OCI-M2 (cell line): Measurements from ENCODE around the gene RILPL1.
"Not testable (repeated sequence)": the region's sequence is repeated elsewhere in the genome, so short reads cannot be mapped to it uniquely, and the experiment has no call there.

ENCODE experiments used
- DNase-seq: peaks from one replicate; lab custom pipeline; 2025; ENCODE audit not compliant: unreplicated experiment; lab: John Stamatoyannopoulos, UW

RILPL1 gene

GRCh38 chr12:123498126-123498825 is 35.2 kb downstream of the RILPL1 start:
- no peak for DNase-seq

- no peak for DNase-seq
Observed at GRCh38 chr12:123497065-123497464, 36.5 kb downstream of the RILPL1 start.

DNA sequence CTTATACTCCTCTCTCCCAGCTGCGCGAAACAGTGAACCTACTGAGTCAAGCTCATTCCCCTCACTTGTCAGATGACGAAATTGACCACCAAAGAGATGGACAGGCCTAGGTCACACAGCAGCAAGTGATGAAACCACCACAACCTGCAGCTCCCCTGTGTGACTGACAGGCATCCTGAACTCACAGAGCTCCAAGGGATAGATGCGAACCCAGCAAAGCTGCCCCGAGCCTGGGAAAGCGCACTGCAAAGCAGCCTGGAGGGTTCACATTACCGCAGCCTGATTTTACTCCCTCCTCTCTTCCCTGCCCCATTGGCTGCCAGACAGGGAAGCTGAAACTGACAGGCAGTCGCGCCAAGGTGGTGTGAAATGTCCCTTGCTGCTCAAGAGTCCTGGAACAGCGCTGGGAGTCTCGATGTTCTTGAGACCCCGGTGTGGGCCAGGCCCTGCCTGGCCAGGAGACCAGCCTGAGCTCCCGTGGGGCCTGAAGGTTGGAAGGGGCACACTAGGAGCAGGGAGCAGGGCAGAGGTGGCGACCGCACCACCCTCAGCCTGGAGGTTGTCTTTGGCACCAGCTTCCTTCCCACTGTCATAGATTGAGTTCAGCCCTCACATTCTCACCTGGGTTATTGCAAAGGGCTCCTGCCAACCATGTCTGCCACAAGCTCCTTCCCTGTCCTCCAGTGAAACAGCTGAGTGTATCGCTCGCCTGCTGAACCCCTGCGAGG is 39.2 kb downstream of the RILPL1 start:
- DNase-seq = no peak

DNA sequence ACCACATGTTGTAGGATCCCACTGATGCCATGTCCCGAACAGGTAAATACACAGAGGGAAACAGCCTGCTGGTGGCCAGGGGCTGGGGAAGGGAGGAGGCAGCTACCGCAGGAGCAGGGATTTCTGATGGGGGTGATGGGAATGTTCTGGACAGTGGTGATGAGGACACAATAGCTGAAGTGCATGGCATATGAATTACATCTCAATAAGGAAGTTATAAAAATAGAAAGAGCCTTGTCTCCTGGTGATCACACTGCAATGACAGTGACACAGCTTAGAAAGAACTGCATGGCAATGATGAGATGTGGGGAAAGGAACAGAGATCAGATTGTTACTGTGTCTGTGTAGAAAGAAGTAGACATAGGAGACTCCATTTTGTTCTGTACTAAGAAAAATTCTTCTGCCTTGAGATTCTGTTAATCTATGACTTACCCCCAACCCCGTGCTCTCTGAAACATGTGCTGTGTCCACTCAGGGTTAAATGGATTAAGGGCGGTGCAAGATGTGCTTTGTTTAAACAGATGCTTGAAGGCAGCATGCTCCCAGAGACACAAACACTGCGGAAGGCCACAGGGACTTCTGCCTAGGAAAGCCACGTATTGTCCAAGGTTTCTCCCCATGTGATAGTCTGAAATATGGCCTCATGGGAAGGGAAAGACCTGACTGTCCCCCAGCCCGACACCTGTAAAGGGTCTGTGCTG is 41.0 kb downstream of the RILPL1 start:
- not testable (repeated sequence) for DNase-seq

DNA sequence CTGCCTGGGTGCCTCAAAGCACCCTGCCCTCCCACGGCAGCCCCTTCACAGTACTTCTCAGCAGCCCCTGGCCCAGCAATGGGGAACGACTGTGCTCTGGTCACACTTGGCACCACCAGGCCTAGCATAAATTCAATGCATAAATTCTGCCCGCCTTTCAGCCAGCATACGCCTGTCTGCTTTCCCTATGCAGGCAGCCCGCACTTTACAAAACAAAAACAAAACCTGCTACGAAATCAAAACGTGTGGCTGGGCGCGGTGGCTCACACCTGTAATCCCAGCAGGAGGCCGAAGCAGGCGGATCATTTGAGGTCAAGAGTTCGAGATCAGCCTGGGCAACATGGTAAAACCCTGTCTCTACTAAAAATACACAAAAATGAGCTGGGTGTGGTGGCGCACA is 42.0 kb downstream of the RILPL1 start:
- DNase-seq = no peak

- DNase-seq = no peak
Observed at GRCh38 chr12:123491056-123491455, 42.5 kb downstream of the RILPL1 start.

GRCh38 chr12:123490089-123490488 is 43.4 kb downstream of the RILPL1 start:
- no peak for DNase-seq

GRCh38 chr12:123489580-123489979 is 43.9 kb downstream of the RILPL1 start:
- DNase-seq = no peak

GRCh38 chr12:123488539-123489230 is 44.8 kb downstream of the RILPL1 start:
- no peak for DNase-seq

GRCh38 chr12:123487428-123487827 is 46.1 kb downstream of the RILPL1 start:
- no peak for DNase-seq

DNA sequence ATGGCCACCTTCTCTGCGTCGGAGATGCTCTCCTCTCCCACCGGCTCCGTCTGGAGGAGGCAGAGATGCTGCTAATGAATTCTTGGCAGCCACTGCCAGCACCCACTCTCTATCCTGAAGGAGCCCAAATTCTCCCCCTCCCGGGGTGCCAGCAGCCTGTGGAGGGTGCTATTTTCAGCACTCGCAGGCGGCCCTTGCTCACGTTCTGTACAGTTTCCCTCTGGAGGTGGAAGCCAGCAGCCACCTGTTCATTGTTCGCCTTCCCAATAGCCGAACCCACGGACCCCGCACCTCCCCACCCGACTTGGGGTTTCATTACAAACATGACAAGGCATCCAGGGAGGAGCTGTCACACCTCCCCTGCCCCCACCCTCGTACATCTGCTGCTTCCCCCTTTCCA is 47.8 kb downstream of the RILPL1 start:
- DNase-seq = no peak

DNA sequence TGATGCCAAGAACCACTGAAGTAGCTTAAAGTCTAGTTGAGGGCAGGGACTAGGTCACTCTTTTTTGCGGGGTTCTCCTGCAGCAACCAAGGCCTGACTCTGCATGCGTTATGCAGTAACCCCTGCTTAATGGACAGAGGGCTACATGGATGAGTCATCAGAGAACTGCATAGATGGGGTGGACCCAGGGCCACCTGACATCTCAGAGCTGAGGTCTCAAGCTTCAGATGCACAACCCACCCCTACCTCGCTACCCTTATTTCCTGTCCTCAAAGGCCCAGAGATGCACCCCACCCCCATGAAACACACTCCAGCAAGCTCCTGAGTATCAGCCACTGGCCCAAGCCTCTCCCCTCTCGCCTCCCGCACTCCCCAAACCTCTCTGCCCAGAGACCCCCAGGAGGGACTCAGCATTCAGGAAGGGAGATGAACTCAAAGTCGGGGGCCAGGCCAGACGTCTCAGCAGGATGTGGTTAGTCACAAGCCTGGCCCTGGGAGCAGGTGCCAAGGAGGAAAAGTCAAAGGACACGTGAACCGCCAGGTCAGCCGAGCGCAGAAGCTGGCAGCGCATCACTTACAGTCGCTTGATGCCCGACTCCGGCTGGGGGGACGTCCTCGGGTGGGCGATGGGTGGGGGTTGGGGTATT is 49.8 kb downstream of the RILPL1 start:
- no peak for DNase-seq

DNA sequence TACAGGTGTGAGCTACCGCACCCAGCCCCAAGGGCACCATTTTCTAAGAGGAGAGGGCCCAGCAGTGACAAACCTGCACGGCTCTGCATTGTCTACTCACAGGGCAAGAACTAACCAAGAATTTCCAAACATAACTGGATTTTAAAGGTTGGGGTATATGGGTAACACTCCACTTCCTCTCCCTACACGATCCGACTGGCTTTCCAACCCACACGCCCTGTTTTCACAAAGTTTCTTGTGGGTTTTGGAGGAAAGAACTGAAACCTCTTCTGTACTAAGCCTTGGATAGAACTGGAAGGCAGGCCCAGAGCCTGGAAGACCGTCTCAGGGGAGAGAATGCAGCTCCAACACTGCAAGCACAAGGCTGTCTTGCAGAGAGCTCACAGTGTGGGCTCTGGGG is 50.6 kb downstream of the RILPL1 start:
- DNase-seq = no peak

DNA sequence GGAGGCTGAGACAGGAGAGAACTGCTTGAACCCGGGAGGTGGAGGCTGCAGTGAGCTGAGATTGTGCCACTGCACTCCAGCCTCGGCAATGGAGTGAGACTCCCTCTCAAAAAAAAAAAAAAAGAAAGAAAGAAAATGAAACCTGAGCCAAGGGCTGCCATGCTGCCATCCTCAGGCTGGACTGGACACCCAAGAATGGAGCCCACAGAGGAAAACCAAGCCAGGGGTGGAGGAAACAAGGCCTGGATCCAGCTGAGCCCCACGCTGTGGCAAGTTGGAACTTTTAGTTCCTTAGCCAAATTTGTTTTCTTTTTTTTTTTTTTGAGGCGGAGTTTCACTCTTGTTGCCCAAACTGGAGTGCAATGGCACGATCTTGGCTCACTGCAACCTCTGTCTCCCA is 52.3 kb downstream of the RILPL1 start:
- DNase-seq = not testable (repeated sequence)

GRCh38 chr12:123479442-123480180 is 53.9 kb downstream of the RILPL1 start:
- DNase-seq = no peak

GRCh38 chr12:123478762-123479161 is 54.8 kb downstream of the RILPL1 start:
- DNase-seq = no peak

DNA sequence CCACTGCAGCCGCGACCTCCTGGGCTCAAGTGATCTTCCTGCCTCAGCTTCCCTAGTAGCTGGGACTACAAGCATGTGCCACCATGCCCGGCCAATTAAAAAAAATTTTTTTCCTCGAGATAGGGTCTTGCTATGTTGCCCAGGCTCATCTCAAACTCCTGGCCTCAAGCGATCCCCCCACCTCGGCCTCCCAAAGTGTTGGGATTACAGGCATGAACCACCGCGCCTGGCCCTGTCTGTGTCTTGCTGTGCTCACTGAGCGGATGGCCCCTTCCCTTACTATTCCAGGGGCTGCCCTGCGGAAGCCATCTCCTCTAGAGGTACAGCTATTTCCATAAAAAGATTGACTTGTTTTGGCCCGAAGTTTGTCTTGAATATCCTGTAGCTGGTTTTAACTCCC is 55.5 kb downstream of the RILPL1 start:
- no peak for DNase-seq

- no peak for DNase-seq
Observed at GRCh38 chr12:123475246-123475703, 58.2 kb downstream of the RILPL1 start.

DNA sequence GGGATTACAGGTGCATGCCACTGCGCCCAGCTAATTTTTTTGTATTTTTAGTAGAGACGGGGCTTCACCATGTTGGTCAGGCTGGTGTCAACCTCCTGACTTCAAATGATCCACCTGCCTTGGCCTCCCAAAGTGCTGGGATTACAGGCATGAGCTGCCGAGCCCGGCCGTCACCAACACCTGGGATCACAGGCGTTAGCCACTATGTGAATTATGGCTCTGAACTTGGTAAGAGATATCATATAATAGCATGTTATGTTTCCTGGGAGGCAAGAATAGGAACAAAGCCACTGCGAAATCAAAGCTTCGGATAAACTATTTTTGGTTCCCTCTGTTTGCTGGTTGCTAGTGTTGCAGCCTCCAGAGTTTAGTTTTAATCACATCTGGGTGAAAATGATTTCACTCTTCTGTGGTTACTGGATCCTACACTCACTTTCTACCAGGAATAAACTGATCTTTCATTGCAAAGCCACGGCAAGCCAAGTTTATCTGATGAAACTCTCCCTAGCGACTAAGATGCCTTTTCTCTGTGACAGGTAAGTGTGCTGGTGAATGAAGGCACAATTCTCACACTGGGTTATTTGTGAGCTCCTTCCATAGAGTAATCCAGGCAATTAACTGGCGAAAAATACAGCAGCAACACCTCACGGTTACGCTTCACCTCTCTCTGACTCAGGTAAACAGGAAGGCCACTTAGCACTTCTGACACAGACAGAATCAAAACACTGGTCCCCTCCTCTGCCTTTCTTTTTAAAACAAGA is 58.9 kb downstream of the RILPL1 start:
- DNase-seq = no peak
